Measurements from ENCODE around the gene PAX4. TPM values are rescaled to one million over a fixed set of nuclear protein-coding genes. Genes with fewer than 3 reads are reported as not detected.

The PAX4 gene
- total RNA-seq, 2 donors from 2014 or later, result not detected

DNA sequence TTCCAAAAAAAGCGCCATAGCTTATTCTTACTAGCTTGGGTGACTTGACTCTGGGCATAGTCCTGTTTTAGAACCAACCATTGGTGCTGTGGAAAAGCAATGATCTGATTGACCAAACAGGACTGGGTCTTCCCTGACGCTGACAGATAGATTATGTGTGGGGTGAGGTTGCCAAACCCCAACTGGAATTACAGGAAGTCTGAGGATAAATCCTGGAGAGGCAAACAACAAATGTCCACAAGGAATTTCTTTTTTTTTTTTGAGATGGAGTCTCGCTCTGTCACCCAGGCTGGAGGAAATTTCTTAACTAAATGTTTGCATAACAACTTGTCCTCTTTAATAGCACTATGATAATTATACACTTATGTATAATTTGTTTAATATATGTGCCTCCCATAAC, 51.7 kb downstream of the PAX4 start:
- H3K4me3 ChIP-seq, result no peak overlapping the region
- no peak for DNase-seq (ENCODE audit: low spot score)
- H3K27ac ChIP-seq, result no peak overlapping the region
- H3K27me3 ChIP-seq (replicated peaks; ENCODE audit: insufficient read depth), result no peaks in the 10 kb centered on the region
- TF ChIP-seq, protein P1, sequence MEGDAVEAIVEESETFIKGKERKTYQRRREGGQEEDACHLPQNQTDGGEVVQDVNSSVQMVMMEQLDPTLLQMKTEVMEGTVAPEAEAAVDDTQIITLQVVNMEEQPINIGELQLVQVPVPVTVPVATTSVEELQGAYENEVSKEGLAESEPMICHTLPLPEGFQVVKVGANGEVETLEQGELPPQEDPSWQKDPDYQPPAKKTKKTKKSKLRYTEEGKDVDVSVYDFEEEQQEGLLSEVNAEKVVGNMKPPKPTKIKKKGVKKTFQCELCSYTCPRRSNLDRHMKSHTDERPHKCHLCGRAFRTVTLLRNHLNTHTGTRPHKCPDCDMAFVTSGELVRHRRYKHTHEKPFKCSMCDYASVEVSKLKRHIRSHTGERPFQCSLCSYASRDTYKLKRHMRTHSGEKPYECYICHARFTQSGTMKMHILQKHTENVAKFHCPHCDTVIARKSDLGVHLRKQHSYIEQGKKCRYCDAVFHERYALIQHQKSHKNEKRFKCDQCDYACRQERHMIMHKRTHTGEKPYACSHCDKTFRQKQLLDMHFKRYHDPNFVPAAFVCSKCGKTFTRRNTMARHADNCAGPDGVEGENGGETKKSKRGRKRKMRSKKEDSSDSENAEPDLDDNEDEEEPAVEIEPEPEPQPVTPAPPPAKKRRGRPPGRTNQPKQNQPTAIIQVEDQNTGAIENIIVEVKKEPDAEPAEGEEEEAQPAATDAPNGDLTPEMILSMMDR (IDR thresholded peaks at IDR 0.05), result no peak
- H3K36me3 ChIP-seq, result no peaks in the 10 kb centered on the region
- no peaks in the 10 kb centered on the region for H3K4me1 ChIP-seq (ENCODE audit: control insufficient read depth in 1 of 2, low read depth in 2 of 2)
- no peak for ATAC-seq (ENCODE audit: insufficient number of reproducible peaks, low FRiP score, low read depth)
- no peaks in the 10 kb centered on the region for H3K9me3 ChIP-seq

Other genes with a start within 250 kb of the PAX4 start
- gene ZNF800, start 225.4 kb downstream of the PAX4 start, total RNA-seq, result 10 to 100 TPM; 43.6 to 45.9 TPM
- 10 to 100 TPM; 13.5 to 17.7 TPM for gene GCC1, start 32.5 kb downstream of the PAX4 start, total RNA-seq
- 100 to 1,000 TPM; 107 to 165 TPM for gene ARF5, start 29.7 kb downstream of the PAX4 start, total RNA-seq
- 1 to 10 TPM in 1 of 2 donors, not detected in 1; 2.0 TPM for gene FSCN3, start 24.4 kb downstream of the PAX4 start, total RNA-seq
- gene SND1, start 34.1 kb upstream of the PAX4 start, total RNA-seq, result 100 to 1,000 TPM in 1 of 2 donors, 10 to 100 TPM in 1; 91.0 to 111 TPM